Measurements from ENCODE around the gene TMTC2.

TMTC2 gene

GRCh38 chr12:82740129-82741000, 53.7 kb downstream of the TMTC2 start:
- WGBS = 66% methylated on average over 7 of the region's 7 CpGs
- H3K14ac ChIP-seq (ENCODE audit: low read length in 2 of 2) = no peak overlapping the region
- H3K4ac ChIP-seq (ENCODE audit: low read depth in 1 of 2, low read length in 2 of 2) = no peak overlapping the region

GRCh38 chr12:82745063-82745674, 58.5 kb downstream of the TMTC2 start:
- no peak overlapping the region for H2BK12ac ChIP-seq (ENCODE audit: low read length in 2 of 2)
- no peaks in the 10 kb centered on the region for H3K27me3 ChIP-seq (ENCODE audit: control insufficient read depth in 1 of 2, insufficient read depth in 1 of 2, low read length in 2 of 2)
- H2AK5ac ChIP-seq (ENCODE audit: low read length, severe bottlenecking) = no peak overlapping the region
- no peaks in the 10 kb centered on the region for H3K36me3 ChIP-seq (ENCODE audit: control insufficient read depth in 1 of 2, insufficient read depth in 2 of 2, low read depth in 1 of 2, low read length in 2 of 2)
- peaks cover 3% of the 10 kb centered on the region for H3K4me1 ChIP-seq (ENCODE audit: control insufficient read depth, insufficient read depth, low read depth, low read length)
- no peak overlapping the region for H4K8ac ChIP-seq (ENCODE audit: low read length)
- H2BK120ac ChIP-seq (ENCODE audit: low read depth, low read length) = no peak overlapping the region
- WGBS = 12% methylated on average over 3 of the region's 4 CpGs
- H3K9me3 ChIP-seq (ENCODE audit: control insufficient read depth, low read length) = no peaks in the 10 kb centered on the region
- H3K4me3 ChIP-seq (ENCODE audit: insufficient read depth in 1 of 2, low read depth in 1 of 2, low read length in 2 of 2) = no peak overlapping the region
- H3K14ac ChIP-seq (ENCODE audit: low read length in 2 of 2) = no peak overlapping the region
- no peak overlapping the region for H3K23ac ChIP-seq (ENCODE audit: low read length in 2 of 2)
- H3K79me1 ChIP-seq (replicated peaks; ENCODE audit: low read length, poor library complexity, severe bottlenecking) = no peaks in the 10 kb centered on the region
- H3K4ac ChIP-seq (ENCODE audit: low read depth in 1 of 2, low read length in 2 of 2) = no peak overlapping the region
- no peak overlapping the region for H2BK15ac ChIP-seq (ENCODE audit: low read depth, poor library complexity, severe bottlenecking)
- no peak overlapping the region for H2AFZ ChIP-seq (ENCODE audit: low read depth, low read length)
- no peak overlapping the region for H3K9ac ChIP-seq (ENCODE audit: low read length)
- H3K18ac ChIP-seq (ENCODE audit: low read depth in 1 of 2, low read length in 2 of 2) = no peak overlapping the region
- H2BK5ac ChIP-seq (ENCODE audit: low read depth, low read length, poor library complexity, severe bottlenecking) = no peak overlapping the region
- H3K27ac ChIP-seq (ENCODE audit: low read length, poor library complexity, severe bottlenecking) = no peak overlapping the region
- H4K91ac ChIP-seq (ENCODE audit: low read length) = no peak overlapping the region
- no peak for DNase-seq
- H3K4me2 ChIP-seq (ENCODE audit: low read length, poor library complexity, severe bottlenecking) = no peak overlapping the region

More at GRCh38 chr12:82740129-82741000, 53.7 kb downstream of the TMTC2 start:
- Histone ChIP-seq H3K9ac (ENCODE audit: low read length) (peak overlapping the region; percentile 65), H2BK120ac (ENCODE audit: low read depth, low read length) (no peak overlapping the region), H3K36me3 (ENCODE audit: control insufficient read depth in 1 of 2, insufficient read depth in 2 of 2, low read depth in 1 of 2, low read length in 2 of 2) (peaks cover 0 to 2% of the 10 kb centered on the region in 2 experiments), H3K27ac (ENCODE audit: low read length, poor library complexity, severe bottlenecking) (peak overlapping the region; percentile 30), H2AK5ac (ENCODE audit: low read length, severe bottlenecking) (peak overlapping the region; percentile 95), H2BK5ac (ENCODE audit: low read depth, low read length, poor library complexity, severe bottlenecking) (no peak overlapping the region), H4K91ac (ENCODE audit: low read length) (no peak overlapping the region), H3K9me3 (ENCODE audit: control insufficient read depth, low read length) (no peaks in the 10 kb centered on the region), H2AFZ (ENCODE audit: low read depth, low read length) (no peak overlapping the region), H3K4me3 (ENCODE audit: insufficient read depth in 1 of 2, low read depth in 1 of 2, low read length in 2 of 2) (no peak overlapping the region), H3K18ac (ENCODE audit: low read depth in 1 of 2, low read length in 2 of 2) (no peak overlapping the region), H2BK15ac (ENCODE audit: low read depth, poor library complexity, severe bottlenecking) (no peak overlapping the region), H3K27me3 (ENCODE audit: control insufficient read depth in 1 of 2, insufficient read depth in 1 of 2, low read length in 2 of 2) (no peaks in the 10 kb centered on the region), H2BK12ac (ENCODE audit: low read length in 2 of 2) (no peak overlapping the region), H3K79me1 (replicated peaks; ENCODE audit: low read length, poor library complexity, severe bottlenecking) (no peaks in the 10 kb centered on the region), H3K4me1 (ENCODE audit: control insufficient read depth, insufficient read depth, low read depth, low read length) (peaks cover 3% of the 10 kb centered on the region), H4K8ac (ENCODE audit: low read length) (no peak overlapping the region), H3K23ac (ENCODE audit: low read length in 2 of 2) (no peak overlapping the region), H3K4me2 (ENCODE audit: low read length, poor library complexity, severe bottlenecking) (peak overlapping the region; percentile 7)
- DNase-seq = peak; percentile 7

GRCh38 chr12:82745807-82746206, 59.1 kb downstream of the TMTC2 start:
- no peaks in the 10 kb centered on the region for H3K9me3 ChIP-seq (ENCODE audit: control insufficient read depth, low read length)
- no peak for DNase-seq
- no peak overlapping the region for H3K27ac ChIP-seq (ENCODE audit: low read length, poor library complexity, severe bottlenecking)
- H3K14ac ChIP-seq (ENCODE audit: low read length in 2 of 2) = no peak overlapping the region
- H3K18ac ChIP-seq (ENCODE audit: low read depth in 1 of 2, low read length in 2 of 2) = no peak overlapping the region
- no peak overlapping the region for H4K8ac ChIP-seq (ENCODE audit: low read length)
- H2AFZ ChIP-seq (ENCODE audit: low read depth, low read length) = no peak overlapping the region
- H3K9ac ChIP-seq (ENCODE audit: low read length) = no peak overlapping the region
- no peak overlapping the region for H3K4ac ChIP-seq (ENCODE audit: low read depth in 1 of 2, low read length in 2 of 2)
- no peak overlapping the region for H2BK5ac ChIP-seq (ENCODE audit: low read depth, low read length, poor library complexity, severe bottlenecking)
- no peak overlapping the region for H3K23ac ChIP-seq (ENCODE audit: low read length in 2 of 2)
- H3K36me3 ChIP-seq (ENCODE audit: control insufficient read depth in 1 of 2, insufficient read depth in 2 of 2, low read depth in 1 of 2, low read length in 2 of 2) = no peaks in the 10 kb centered on the region
- H3K4me1 ChIP-seq (ENCODE audit: control insufficient read depth, insufficient read depth, low read depth, low read length) = no peaks in the 10 kb centered on the region
- H3K27me3 ChIP-seq (ENCODE audit: control insufficient read depth in 1 of 2, insufficient read depth in 1 of 2, low read length in 2 of 2) = no peaks in the 10 kb centered on the region
- H3K4me2 ChIP-seq (ENCODE audit: low read length, poor library complexity, severe bottlenecking) = no peak overlapping the region
- H2BK15ac ChIP-seq (ENCODE audit: low read depth, poor library complexity, severe bottlenecking) = no peak overlapping the region
- H3K4me3 ChIP-seq (ENCODE audit: insufficient read depth in 1 of 2, low read depth in 1 of 2, low read length in 2 of 2) = no peak overlapping the region
- H3K79me1 ChIP-seq (replicated peaks; ENCODE audit: low read length, poor library complexity, severe bottlenecking) = no peaks in the 10 kb centered on the region
- 49% methylated on average over 2 of the region's 4 CpGs for WGBS
- no peak overlapping the region for H2BK12ac ChIP-seq (ENCODE audit: low read length in 2 of 2)
- H2BK120ac ChIP-seq (ENCODE audit: low read depth, low read length) = no peak overlapping the region
- no peak overlapping the region for H2AK5ac ChIP-seq (ENCODE audit: low read length, severe bottlenecking)
- H4K91ac ChIP-seq (ENCODE audit: low read length) = no peak overlapping the region

- H4K91ac ChIP-seq (ENCODE audit: low read length) = no peak overlapping the region
- H3K9ac ChIP-seq (ENCODE audit: low read length) = no peak overlapping the region
- H3K4me2 ChIP-seq (ENCODE audit: low read length, poor library complexity, severe bottlenecking) = no peak overlapping the region
- no peak overlapping the region for H2BK5ac ChIP-seq (ENCODE audit: low read depth, low read length, poor library complexity, severe bottlenecking)
- no peaks in the 10 kb centered on the region for H3K27me3 ChIP-seq (ENCODE audit: control insufficient read depth in 1 of 2, insufficient read depth in 1 of 2, low read length in 2 of 2)
- H4K8ac ChIP-seq (ENCODE audit: low read length) = no peak overlapping the region
- H3K18ac ChIP-seq (ENCODE audit: low read depth in 1 of 2, low read length in 2 of 2) = no peak overlapping the region
- H2AFZ ChIP-seq (ENCODE audit: low read depth, low read length) = no peak overlapping the region
- H2BK15ac ChIP-seq (ENCODE audit: low read depth, poor library complexity, severe bottlenecking) = no peak overlapping the region
- H3K9me3 ChIP-seq (ENCODE audit: control insufficient read depth, low read length) = no peaks in the 10 kb centered on the region
- H3K36me3 ChIP-seq (ENCODE audit: control insufficient read depth in 1 of 2, insufficient read depth in 2 of 2, low read depth in 1 of 2, low read length in 2 of 2) = no peaks in the 10 kb centered on the region
- H3K23ac ChIP-seq (ENCODE audit: low read length in 2 of 2) = no peak overlapping the region
- no peaks in the 10 kb centered on the region for H3K4me1 ChIP-seq (ENCODE audit: control insufficient read depth, insufficient read depth, low read depth, low read length)
- H2AK5ac ChIP-seq (ENCODE audit: low read length, severe bottlenecking) = no peak overlapping the region
- no peak overlapping the region for H3K4me3 ChIP-seq (ENCODE audit: insufficient read depth in 1 of 2, low read depth in 1 of 2, low read length in 2 of 2)
- no peak overlapping the region for H2BK120ac ChIP-seq (ENCODE audit: low read depth, low read length)
- 81% methylated on average over 2 of the region's 2 CpGs for WGBS
- no peak overlapping the region for H3K14ac ChIP-seq (ENCODE audit: low read length in 2 of 2)
- H3K27ac ChIP-seq (ENCODE audit: low read length, poor library complexity, severe bottlenecking) = no peak overlapping the region
- H3K4ac ChIP-seq (ENCODE audit: low read depth in 1 of 2, low read length in 2 of 2) = no peak overlapping the region
- no peak overlapping the region for H2BK12ac ChIP-seq (ENCODE audit: low read length in 2 of 2)
- H3K79me1 ChIP-seq (replicated peaks; ENCODE audit: low read length, poor library complexity, severe bottlenecking) = no peaks in the 10 kb centered on the region
- no peak for DNase-seq
Observed at GRCh38 chr12:82746668-82747067, 60.0 kb downstream of the TMTC2 start.

Measured in mesenchymal stem cell (in vitro differentiated cells and primary cell).